NOMO-1 treated with DMSO at 0.1 percent for 48 hours (cell line): ENCODE measurements around the gene NPAS2.

Source experiments
- DNase-seq: peaks from one replicate; lab custom pipeline; 2025; ENCODE audit not compliant: unreplicated experiment; lab: John Stamatoyannopoulos, UW

Gene NPAS2

DNA sequence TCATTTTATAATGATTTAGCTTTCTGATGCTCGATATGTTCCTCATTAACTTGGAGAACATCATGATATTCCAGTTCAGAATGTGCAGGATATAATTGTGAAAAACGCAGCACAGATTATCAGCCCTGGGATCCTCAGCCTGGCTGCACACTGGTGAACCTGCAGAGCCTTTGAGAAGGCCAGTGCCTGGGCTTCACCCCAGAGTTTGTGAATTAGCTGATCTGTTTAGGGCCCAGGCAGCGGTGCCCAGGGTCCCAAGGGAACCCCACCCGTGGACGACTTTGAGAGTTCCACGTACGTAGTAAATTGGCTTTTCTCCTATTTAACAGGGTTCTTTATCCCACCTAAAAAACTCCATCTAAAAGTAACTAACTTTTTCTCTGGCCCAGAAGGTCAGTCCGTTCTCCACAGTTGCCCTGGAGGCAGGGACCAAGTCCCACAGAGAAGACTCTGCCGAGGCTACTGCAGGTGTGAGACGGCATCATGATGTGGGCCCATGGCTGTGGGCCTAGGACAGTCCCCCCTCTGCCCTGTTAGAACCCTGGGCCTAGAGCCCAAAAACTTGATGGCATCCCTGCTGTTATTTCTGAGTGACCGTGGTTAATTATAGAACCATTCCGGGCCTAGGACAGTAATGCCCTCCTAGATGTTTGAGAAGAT lies 142.6 kb downstream of the NPAS2 start:
- DNase-seq, result no peak

- DNase-seq, result no peak
Observed at GRCh38 chr2:100963026-100963375, 143.1 kb downstream of the NPAS2 start.

DNA sequence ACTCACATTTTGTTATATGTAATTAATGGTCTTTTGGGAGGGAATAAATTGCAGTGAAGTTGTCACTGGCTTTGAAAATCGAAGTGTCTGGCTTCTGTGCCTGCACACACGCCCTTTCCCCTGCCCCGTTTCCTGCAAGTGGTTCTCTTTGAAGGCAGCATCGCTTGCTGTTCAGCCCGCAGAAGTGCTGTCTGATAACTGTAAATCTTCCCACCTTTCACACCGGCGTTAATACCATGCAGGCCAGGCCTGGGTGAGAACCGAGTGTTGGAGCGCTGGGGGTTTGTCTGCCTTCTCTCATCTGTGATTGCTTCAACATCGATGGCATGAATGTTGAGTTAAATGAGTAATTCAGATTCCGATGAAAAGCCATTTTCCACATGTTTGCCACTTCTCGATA lies 144.3 kb downstream of the NPAS2 start:
- DNase-seq, result no peak

- DNase-seq, result no peak
Observed at GRCh38 chr2:100964681-100965169, 144.8 kb downstream of the NPAS2 start.

DNA sequence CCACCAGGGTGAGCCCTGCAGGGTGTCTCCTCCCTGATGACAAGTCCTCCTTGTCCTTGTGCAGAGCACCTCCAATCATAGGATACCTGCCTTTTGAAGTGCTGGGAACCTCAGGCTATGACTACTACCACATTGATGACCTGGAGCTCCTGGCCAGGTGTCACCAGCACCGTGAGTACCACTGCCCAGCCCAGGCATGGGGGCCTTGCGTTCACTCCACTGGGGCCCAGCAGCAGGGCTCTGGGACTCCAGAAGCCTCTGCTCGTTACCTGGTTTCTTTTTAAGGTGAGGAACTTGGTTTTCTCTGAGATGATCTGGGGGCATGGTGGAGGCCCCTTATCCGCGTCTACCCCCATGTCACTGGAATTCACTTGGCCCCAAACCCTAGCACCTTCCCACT lies 145.7 kb downstream of the NPAS2 start:
- no peak for DNase-seq

DNA sequence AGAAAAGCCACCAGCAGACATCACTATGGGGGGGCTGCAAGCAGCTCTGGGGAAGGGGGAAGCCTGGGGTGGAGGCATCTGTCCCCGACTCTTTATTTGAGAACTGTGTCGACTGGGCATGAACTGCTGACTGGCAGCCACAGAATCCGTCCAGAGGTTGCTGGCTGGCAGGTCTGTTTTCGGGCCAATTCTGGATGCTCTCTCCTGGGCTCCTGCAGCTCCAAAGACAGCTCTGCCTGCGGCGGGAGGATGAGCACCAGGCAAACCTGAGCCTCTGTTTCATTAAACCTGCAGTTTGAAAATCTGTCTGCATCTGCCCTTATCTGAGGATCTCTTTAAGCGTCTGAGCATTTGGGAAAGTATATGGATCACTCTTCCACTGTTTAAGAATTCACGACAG lies 147.8 kb downstream of the NPAS2 start:
- DNase-seq, result no peak

DNA sequence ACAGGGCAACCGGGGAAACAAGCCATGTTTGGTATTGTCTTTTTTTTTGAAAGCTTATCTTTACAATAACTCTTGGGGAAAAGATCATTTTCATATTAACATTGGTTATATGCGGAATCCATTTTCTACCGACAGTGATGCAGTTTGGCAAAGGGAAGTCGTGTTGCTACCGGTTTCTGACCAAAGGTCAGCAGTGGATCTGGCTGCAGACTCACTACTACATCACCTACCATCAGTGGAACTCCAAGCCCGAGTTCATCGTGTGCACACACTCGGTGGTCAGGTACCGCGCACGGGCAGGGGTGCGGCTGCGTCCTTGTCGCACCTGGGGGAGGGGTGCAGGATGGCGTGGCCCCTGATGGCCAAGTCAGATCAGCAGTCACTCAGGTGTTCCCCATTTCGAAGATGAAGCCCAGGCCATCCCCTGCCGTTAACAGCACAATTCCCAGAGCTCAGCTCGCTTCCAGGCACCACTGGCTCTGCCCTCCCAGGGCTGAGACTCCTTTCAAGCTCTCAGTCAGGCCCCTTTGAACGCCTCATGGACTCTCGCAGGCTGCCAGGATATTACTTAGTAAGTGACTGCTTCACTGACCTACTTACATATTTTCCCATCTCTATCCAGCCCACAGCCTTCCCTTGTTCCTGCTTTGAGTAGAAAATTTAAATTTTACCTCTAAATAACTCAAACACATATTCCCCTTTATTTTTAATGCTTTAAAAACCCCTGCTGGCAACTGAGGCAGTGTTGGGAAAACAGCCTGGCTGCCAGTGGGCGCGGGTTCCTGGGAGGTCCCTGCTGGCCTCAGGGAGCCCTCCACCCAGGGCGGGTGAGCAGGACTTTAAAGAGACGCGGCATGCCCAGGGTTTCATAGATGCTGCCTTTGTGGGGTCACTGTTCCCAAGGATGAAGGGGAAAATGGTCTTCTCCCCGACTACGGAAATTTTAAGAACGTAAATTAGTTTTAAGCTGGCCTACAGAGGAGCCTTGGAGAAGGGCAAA lies 148.5 kb downstream of the NPAS2 start:
- DNase-seq, result no peak

- no peak for DNase-seq
Observed at GRCh38 chr2:100969998-100970397, 150.1 kb downstream of the NPAS2 start.

- no peak for DNase-seq
Observed at GRCh38 chr2:100971221-100971620, 151.3 kb downstream of the NPAS2 start.

DNA sequence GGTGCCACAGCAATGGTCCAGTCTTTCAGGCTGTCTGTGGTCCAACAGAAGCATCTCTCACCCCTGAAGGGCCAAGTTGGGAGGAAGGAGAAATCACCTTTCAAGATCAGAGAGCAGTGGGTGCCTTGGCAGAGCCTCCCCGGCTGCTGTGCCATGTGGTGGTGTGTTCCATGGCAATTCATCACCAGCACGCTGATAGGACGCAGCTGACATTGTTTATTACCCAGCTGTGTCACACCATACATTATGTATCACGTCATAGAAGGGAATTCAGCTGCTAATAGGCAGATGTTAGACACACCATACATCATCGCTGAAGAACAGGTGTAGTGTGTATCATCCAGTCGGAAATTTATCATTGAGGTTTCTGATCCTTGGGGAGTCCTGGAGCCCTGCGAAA lies 152.5 kb downstream of the NPAS2 start:
- DNase-seq, result no peak

GRCh38 chr2:100974712-100975520 lies 155.0 kb downstream of the NPAS2 start:
- no peak for DNase-seq

GRCh38 chr2:100975521-100975785 lies 155.5 kb downstream of the NPAS2 start:
- DNase-seq, result no peak

- DNase-seq, result no peak
Observed at GRCh38 chr2:100976061-100976460, 156.1 kb downstream of the NPAS2 start.

- DNase-seq, result no peak
Observed at GRCh38 chr2:100976645-100977391, 156.9 kb downstream of the NPAS2 start.

DNA sequence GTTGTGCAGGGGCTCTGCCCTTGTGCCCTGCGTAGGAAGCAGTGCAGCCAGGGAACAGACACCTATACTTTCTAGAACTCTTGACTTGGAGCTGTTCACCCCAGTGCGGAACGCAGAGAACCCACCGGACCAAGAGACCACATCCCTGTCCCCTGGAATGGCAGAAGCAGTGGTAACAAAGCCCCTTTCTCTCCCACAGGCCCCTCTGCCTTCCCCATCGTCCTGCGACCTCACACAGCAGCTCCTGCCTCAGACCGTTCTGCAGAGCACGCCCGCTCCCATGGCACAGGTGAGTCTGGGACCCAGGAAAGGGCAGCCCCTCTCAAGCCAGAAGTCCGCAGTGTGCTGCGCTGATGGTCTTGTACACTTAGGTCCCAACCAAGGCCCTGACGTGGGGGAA lies 157.6 kb downstream of the NPAS2 start:
- no peak for DNase-seq

GRCh38 chr2:100978582-100979191 lies 158.7 kb downstream of the NPAS2 start:
- no peak for DNase-seq

- DNase-seq, result no peak
Observed at GRCh38 chr2:100980046-100980445, 160.1 kb downstream of the NPAS2 start.

DNA sequence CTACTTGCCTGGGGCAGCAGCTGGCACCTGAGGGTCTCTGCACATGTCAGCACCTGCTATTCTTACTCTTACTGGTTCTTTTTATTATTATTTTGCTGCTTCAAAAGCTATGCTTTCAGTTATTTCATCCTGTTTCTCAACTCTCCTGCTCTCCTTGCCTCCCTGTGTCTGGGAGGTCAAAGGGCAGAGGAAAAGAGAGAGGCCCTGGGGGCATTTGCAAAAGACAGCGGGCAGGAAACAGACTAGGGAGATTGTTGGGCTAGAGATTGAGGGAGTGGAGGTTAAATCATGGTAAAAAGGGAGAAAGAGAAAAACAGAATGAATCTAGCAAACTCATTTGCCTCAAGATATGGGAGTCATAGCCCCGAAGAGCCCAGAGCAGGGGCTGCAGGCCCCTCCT lies 161.1 kb downstream of the NPAS2 start:
- no peak for DNase-seq

- no peak for DNase-seq
Observed at GRCh38 chr2:100982431-100982861, 162.5 kb downstream of the NPAS2 start.

DNA sequence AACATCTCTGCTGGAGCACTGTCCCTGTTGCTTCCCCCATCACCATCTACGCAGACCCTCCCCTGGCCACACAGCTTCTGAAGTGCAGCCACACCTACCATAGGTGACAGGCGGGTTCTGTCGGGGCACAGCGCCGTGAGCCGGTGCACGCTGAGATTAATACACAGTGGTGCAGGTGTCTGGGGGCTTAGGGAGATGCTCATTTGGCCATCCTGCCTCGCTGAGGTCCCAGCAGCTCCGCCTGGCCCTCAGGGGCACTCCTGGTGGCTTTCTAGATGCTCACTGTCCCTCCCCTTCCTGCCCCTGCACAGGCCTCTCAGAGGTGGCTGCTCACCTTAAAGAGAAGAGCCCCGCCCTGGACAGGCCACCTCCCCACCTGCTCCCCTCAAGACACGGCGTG lies 163.3 kb downstream of the NPAS2 start:
- no peak for DNase-seq
